Gastroesophageal sphincter (tissue), 3 donors: ENCODE measurements around the gene TMEM232.

Experiments
- EP300 ChIP-seq: sonication (generic); formaldehyde crosslinking; IDR thresholded peaks from one replicate; pipeline ENCODE4 v1.6.1; 2017; ENCODE audit warnings: antibody characterized with exemption, mild to moderate bottlenecking
- POLR2A ChIP-seq, 2 donors: fragments of 450-650 bp; IDR thresholded peaks; one replicate each; pipeline ENCODE4 v1.6.1; 2017; ENCODE audit warnings: antibody characterized with exemption in 2 of 2, mild to moderate bottlenecking in 2 of 2, moderate library complexity in 1 of 2
- POLR2AphosphoS5 ChIP-seq: sonication (generic); formaldehyde crosslinking; IDR thresholded peaks from one replicate; pipeline ENCODE4 v1.6.1; 2017; ENCODE audit warnings: antibody characterized with exemption
- TF ChIP-seq, protein P1 (sequence below), 4 experiments: fragments of 200-600 bp in 2 of 4; fragments of 450-650 bp in 2 of 4; sonication (generic) in 1 of 4; IDR thresholded peaks; one replicate each; pipeline ENCODE4 v1.5.1; 2017 to 2019; ENCODE audit warnings: antibody characterized with exemption in 4 of 4, mild to moderate bottlenecking in 2 of 4, moderate library complexity in 2 of 4

DNA sequence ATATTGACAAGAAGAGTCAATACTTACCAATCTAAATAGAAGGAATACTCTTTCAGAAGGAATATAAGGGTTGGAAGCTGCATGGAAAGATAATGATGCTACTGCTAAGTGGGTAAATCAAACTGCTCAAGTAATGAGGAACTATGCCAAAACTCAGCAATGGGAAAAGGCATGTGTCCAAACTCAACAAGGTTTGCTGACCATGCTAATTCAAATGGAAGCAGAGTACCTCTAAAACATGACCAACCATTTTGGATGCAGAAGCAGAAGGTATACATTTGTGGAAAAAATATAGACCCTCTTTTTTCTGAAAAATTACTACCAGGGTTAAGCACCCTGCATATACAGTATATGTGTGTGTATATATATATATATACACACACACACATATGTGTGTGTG lies 21.1 kb downstream of the TMEM232 start:
- no peak for TF ChIP-seq POLR2A (IDR thresholded peaks at IDR 0.05)
- TF ChIP-seq, protein P1, sequence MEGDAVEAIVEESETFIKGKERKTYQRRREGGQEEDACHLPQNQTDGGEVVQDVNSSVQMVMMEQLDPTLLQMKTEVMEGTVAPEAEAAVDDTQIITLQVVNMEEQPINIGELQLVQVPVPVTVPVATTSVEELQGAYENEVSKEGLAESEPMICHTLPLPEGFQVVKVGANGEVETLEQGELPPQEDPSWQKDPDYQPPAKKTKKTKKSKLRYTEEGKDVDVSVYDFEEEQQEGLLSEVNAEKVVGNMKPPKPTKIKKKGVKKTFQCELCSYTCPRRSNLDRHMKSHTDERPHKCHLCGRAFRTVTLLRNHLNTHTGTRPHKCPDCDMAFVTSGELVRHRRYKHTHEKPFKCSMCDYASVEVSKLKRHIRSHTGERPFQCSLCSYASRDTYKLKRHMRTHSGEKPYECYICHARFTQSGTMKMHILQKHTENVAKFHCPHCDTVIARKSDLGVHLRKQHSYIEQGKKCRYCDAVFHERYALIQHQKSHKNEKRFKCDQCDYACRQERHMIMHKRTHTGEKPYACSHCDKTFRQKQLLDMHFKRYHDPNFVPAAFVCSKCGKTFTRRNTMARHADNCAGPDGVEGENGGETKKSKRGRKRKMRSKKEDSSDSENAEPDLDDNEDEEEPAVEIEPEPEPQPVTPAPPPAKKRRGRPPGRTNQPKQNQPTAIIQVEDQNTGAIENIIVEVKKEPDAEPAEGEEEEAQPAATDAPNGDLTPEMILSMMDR (IDR thresholded peaks at IDR 0.05): no peak
- no peak for TF ChIP-seq EP300
- no peak for TF ChIP-seq POLR2AphosphoS5
